ENCODE results near the gene OLFML2A. TPM values are rescaled to one million over a fixed set of nuclear protein-coding genes. Genes with fewer than 3 reads are reported as not detected.
A peak's percentile ranks its signal among the peaks of the same experiment; 100 is the strongest.

OLFML2A gene
- total and polyA plus RNA-seq, 10 donors: 3.0 to 187 (median 117) TPM

DNA sequence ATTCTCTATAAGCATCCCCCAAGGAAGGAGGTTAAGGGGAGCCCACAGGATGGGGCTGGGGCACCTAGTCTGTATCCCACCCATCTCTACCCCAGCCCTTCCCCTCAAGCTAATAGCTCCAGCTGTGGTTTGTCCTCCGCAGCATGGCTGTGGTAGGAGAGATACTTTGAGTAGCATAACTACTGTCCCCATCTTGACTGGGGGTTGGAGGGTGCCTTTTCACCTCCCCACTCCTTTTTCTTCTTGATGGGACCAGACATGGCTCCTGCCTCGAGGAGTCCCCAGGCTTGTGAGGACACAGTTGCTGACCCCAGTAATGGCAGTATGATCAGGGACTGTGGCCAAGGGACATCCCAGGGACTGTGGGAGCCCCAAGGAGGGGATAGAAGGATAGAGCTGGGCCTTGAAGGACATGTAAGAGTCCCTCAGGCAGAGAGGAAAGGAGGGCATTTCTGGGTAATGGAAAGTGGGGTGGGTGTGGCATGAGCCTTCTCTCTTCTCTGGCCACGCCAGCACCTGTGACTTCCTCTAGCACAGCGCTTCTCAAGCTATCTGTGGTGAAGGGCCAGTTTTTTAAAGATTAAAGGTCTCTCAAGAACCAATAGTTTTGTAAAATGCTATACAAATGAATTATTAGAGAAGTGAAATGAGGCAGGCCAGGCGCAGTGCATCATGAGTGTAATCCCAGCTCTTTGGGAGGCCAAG, 14.0 kb downstream of the OLFML2A start:
- Histone ChIP-seq H3K36me3 (peaks cover 0 to 38% (median 0%) of the 10 kb centered on the region in 6 donors), H3K27me3 (replicated peaks in 1 of 7) (no peaks in the 10 kb centered on the region), H3K4me3 (no peak overlapping the region), H3K4me1 (peaks cover 7 to 52% (median 36%) of the 10 kb centered on the region in 6 donors), H3K27ac (peak overlapping the region in 5 of 8 donors; percentile 15 to 85 (median 66)), H3K9me3 (no peaks in the 10 kb centered on the region)
- intact Hi-C loops (cut with DNase I; ENCODE audit: low total_unique reads): no loop called here
- 70 to 75% (median 73%) methylated on average over 5 of the region's 5 CpGs for WGBS, 5 donors
- TF ChIP-seq, protein P1, sequence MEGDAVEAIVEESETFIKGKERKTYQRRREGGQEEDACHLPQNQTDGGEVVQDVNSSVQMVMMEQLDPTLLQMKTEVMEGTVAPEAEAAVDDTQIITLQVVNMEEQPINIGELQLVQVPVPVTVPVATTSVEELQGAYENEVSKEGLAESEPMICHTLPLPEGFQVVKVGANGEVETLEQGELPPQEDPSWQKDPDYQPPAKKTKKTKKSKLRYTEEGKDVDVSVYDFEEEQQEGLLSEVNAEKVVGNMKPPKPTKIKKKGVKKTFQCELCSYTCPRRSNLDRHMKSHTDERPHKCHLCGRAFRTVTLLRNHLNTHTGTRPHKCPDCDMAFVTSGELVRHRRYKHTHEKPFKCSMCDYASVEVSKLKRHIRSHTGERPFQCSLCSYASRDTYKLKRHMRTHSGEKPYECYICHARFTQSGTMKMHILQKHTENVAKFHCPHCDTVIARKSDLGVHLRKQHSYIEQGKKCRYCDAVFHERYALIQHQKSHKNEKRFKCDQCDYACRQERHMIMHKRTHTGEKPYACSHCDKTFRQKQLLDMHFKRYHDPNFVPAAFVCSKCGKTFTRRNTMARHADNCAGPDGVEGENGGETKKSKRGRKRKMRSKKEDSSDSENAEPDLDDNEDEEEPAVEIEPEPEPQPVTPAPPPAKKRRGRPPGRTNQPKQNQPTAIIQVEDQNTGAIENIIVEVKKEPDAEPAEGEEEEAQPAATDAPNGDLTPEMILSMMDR (IDR thresholded peaks at IDR 0.05 in 8 of 11, conservative IDR thresholded peaks at IDR 0.05 in 3 of 11): no peak
- TF ChIP-seq POLR2AphosphoS5 (IDR thresholded peaks at IDR 0.05) (no peak), POLR2A (IDR thresholded peaks at IDR 0.05) (no peak)
- DNase-seq: peak; percentile 33

DNA sequence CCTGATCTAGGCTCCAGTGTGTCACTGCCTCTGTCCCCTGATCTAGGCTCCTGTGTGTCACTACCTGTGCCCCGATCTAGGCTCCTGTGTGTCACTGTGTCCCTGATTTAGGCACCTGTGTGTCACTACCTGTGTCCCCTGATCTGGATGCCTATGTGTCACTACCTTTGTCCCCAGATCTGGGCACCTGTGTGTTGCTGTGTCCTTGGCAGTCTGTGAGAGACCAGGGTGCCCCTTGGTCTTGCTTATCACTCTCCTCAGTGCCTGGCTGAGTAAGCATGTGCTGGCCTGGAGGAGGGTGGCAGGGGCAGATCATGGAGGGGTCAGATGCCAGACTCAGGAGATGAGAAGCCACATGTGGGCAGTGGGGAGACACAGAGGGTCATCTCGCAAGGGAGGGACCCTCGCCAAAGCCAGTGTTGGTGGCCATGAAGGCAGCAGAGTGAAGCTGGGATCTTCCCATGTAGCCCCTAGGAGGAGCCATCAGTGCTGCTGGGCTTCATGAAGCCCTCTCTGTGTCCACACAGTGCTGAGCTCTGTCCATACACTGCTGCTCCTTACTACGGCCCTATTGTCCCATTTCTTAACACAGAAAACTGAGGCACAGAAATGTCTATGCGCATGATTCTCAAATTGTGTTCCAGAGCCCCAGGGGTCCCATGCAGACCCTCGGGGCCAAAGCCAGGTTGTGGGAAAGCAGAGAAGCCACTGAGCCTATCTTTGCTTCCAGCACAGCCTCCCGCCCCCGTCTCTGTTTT, 15.5 kb downstream of the OLFML2A start:
- WGBS, 5 donors: 70 to 89% (median 81%) methylated on average over 8 of the region's 8 CpGs
- H3K27ac ChIP-seq: peak overlapping the region; percentile 35 to 85 (median 71)
- H3K4me3 ChIP-seq: no peak overlapping the region
- H3K36me3 ChIP-seq: peaks cover 0 to 30% (median 0%) of the 10 kb centered on the region in 6 donors
- intact Hi-C loops (cut with DNase I; ENCODE audit: low total_unique reads): no loop called here
- peak; percentile 38 for DNase-seq
- H3K4me1 ChIP-seq: peaks cover 7 to 67% (median 48%) of the 10 kb centered on the region in 6 donors
- TF ChIP-seq, protein P1 (IDR thresholded peaks at IDR 0.05 in 8 of 11, conservative IDR thresholded peaks at IDR 0.05 in 3 of 11): no peak
- TF ChIP-seq POLR2AphosphoS5 (IDR thresholded peaks at IDR 0.05) (no peak), POLR2A (IDR thresholded peaks at IDR 0.05) (no peak)
- no peaks in the 10 kb centered on the region for H3K9me3 ChIP-seq
- no peaks in the 10 kb centered on the region for H3K27me3 ChIP-seq (replicated peaks in 1 of 7)

DNA sequence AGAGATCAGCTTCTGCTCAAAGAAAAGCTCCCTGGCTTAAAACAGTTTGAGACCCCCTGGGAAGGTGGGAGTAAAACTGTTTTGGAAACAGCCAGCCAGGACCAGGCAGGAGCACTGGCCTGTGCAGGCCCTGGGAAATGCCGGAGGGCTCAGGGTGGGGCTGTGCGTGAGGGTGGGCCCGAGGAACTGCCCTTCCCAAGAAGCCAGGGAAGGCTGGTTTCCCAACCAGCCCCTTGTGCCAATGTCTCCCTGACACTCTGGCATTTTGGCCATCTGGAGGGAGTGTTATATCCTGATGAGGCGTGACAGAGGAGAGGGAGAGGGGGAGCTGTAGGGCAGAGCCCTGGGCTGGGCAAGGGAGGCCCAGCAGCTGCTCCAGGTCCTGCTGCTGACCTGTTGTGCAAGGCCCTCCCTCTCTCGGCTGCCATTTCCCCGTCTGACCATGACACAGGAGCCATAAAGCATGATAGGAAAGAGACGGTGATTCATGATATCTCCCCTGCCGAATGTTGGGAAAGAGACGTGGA, 16.1 kb downstream of the OLFML2A start:
- H3K4me3 ChIP-seq: no peak overlapping the region
- TF ChIP-seq, protein P1 (IDR thresholded peaks at IDR 0.05 in 8 of 11, conservative IDR thresholded peaks at IDR 0.05 in 3 of 11): no peak
- peak; percentile 71 to 81 (median 74) for TF ChIP-seq POLR2AphosphoS5 (IDR thresholded peaks at IDR 0.05)
- H3K27me3 ChIP-seq (replicated peaks in 1 of 7): no peaks in the 10 kb centered on the region
- no peaks in the 10 kb centered on the region for H3K9me3 ChIP-seq
- WGBS, 5 donors: 51 to 72% (median 62%) methylated on average over 9 of the region's 9 CpGs
- H3K4me1 ChIP-seq: peaks cover 7 to 73% (median 52%) of the 10 kb centered on the region in 6 donors
- no peak for DNase-seq
- intact Hi-C loops (cut with DNase I; ENCODE audit: low total_unique reads): no loop called here
- H3K36me3 ChIP-seq: peaks cover 0 to 24% (median 0%) of the 10 kb centered on the region in 6 donors
- H3K27ac ChIP-seq: peak overlapping the region; percentile 35 to 85 (median 71)

All from spleen (tissue), 11 donors.